HEK293T (cell line): Measurements from ENCODE around the gene PDSS2.

Source experiments
- ARNT ChIP-seq: fragments of 450-650 bp; IDR thresholded peaks from 2 replicates; pipeline ENCODE4 v1.6.1; 2017; ENCODE audit warnings: mild to moderate bottlenecking
- BHLHE40 ChIP-seq: fragments of 450-650 bp; IDR thresholded peaks from 2 replicates; pipeline ENCODE4 v1.6.1; 2016; ENCODE audit warnings: mild to moderate bottlenecking, moderate library complexity, borderline replicate concordance
- CTBP1 ChIP-seq: fragments of 450-650 bp; IDR thresholded peaks from 2 replicates; pipeline ENCODE4 v1.6.1; 2016; ENCODE audit warnings: borderline replicate concordance
- ELF4 ChIP-seq: fragments of 450-650 bp; IDR thresholded peaks from 2 replicates; pipeline ENCODE4 v1.6.1; 2017; ENCODE audit warnings: antibody characterized with exemption
- FOXK2 ChIP-seq: fragments of 450-650 bp; IDR thresholded peaks from 2 replicates; pipeline ENCODE4 v1.6.1; 2016; ENCODE audit warnings: mild to moderate bottlenecking
- LEF1 ChIP-seq: fragments of 450-650 bp; IDR thresholded peaks from 2 replicates; pipeline ENCODE4 v1.6.1; 2017; ENCODE audit warnings: mild to moderate bottlenecking, borderline replicate concordance
- SP1 ChIP-seq: fragments of 450-650 bp; IDR thresholded peaks from 2 replicates; pipeline ENCODE4 v1.6.1; 2017
- TARDBP ChIP-seq: fragments of 450-650 bp; IDR thresholded peaks from 2 replicates; pipeline ENCODE4 v1.6.1; 2016

DNA sequence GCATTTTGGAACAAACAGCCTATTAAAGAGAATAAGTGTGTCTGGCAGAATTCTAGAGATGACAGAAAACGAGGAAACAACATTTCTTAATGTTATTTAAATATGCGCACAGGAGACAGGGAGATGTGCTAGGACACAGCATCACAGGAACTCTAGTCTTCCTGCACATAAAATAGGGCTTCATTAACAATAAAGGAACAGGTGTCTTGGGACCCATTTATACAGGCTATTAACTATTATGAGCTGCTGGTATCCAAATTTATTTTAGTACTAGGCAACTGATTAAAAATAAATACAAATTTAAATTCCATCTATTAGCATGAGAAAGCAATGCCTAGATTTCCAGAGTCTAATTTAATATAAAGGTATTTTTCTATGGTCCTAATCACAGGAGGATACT is 102.3 kb downstream of the PDSS2 start:
- no peak for TF ChIP-seq ARNT
- no peak for TF ChIP-seq BHLHE40
- no peak for TF ChIP-seq FOXK2
- TF ChIP-seq LEF1, result no peak
- TF ChIP-seq SP1, result no peak
- TF ChIP-seq TARDBP, result no peak
- no peak for TF ChIP-seq ELF4
- TF ChIP-seq CTBP1, result no peak
